ENCODE measurements around the gene SLC35G1.

SLC35G1 gene

DNA sequence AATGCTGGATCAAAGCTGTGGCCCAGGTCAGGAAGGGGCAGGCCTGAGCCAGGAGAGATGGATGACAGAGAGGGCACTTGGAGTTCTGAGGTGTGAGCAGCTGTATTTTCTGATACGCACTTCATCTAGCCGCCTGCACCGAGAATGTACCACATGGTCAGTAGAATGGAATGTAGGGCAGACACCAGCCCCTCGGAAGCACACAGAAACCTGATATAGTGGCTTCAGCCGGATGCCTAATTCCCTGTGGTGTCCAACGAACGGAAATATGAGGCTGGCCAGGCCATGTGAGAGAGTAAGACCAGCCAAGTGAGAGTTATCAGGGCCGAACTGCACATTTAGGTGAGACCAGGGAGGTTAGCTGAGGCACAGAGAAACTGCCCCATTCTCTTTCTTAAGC is 53.3 kb downstream of the SLC35G1 start:
- H3K4me3 ChIP-seq (ENCODE audit: low read depth, low read length): no peak overlapping the region
- DNase-seq (ENCODE audit: low read depth): no peak
- TF ChIP-seq, protein P1, sequence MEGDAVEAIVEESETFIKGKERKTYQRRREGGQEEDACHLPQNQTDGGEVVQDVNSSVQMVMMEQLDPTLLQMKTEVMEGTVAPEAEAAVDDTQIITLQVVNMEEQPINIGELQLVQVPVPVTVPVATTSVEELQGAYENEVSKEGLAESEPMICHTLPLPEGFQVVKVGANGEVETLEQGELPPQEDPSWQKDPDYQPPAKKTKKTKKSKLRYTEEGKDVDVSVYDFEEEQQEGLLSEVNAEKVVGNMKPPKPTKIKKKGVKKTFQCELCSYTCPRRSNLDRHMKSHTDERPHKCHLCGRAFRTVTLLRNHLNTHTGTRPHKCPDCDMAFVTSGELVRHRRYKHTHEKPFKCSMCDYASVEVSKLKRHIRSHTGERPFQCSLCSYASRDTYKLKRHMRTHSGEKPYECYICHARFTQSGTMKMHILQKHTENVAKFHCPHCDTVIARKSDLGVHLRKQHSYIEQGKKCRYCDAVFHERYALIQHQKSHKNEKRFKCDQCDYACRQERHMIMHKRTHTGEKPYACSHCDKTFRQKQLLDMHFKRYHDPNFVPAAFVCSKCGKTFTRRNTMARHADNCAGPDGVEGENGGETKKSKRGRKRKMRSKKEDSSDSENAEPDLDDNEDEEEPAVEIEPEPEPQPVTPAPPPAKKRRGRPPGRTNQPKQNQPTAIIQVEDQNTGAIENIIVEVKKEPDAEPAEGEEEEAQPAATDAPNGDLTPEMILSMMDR (IDR thresholded peaks at IDR 0.05; ENCODE audit: insufficient read depth, low read depth, low read length, missing control alignments): no peak

DNA sequence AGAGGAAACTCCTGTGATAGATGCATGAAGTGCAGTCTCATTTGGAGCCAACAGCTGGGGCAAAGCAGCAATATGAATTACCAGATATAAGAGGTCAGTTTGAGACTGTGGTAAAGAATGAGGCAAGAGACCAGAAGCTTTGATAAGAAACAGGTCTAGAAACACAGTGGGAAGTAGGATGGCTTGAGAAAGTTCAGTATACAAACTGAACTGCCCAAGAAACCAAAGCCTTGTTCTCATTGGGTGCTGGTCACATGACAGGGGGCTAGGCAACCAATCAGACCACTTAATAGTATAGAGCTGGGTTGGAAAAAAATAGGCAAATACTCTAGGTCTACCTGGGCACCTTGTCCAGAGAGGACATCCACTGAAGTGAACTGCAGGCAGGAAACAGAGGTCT is 53.7 kb downstream of the SLC35G1 start:
- DNase-seq (ENCODE audit: low read depth): no peak
- TF ChIP-seq, protein P1 (IDR thresholded peaks at IDR 0.05; ENCODE audit: insufficient read depth, low read depth, low read length, missing control alignments): no peak
- H3K4me3 ChIP-seq (ENCODE audit: low read depth, low read length): no peak overlapping the region

DNA sequence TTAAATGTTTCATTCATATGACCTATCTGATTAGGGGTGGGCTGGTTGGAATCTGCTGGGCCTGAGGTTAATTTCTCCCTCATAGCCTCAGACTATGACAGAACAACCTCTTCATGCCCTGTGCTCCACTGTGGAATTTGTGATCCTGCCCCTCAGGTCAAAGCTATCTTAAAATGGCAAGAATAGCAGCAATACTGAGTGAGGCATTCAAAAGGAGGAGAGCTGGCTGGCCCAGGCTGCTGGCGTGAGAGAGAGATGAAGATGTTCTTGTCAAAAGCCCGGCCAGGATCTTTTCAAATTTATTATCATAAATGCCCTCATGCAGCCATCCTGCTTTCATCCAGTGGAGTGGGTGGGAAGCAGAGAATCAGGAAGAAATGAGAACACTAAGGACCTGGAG is 58.1 kb downstream of the SLC35G1 start:
- TF ChIP-seq, protein P1 (IDR thresholded peaks at IDR 0.05; ENCODE audit: insufficient read depth, low read depth, low read length, missing control alignments): no peak
- DNase-seq (ENCODE audit: low read depth): no peak
- no peak overlapping the region for H3K4me3 ChIP-seq (ENCODE audit: low read depth, low read length)

Data from GM12865 (cell line).